Activated T-helper 1 cell treated with anti-CD3 and anti-CD28 coated beads, Interleukin-2, amount 50 U/mL, for 16 hours (primary cell): ENCODE results near the gene MICALL1.
A peak's percentile ranks its signal among the peaks of the same experiment; 100 is the strongest.

ENCODE experiments used
- DNase-seq, 2 donors: peaks; one replicate each; pipeline ENCODE4 v3.0.0-alpha.2; 2020; ENCODE audit warnings: low read depth in 1 of 2, low spot score in 1 of 2

The MICALL1 gene

DNA sequence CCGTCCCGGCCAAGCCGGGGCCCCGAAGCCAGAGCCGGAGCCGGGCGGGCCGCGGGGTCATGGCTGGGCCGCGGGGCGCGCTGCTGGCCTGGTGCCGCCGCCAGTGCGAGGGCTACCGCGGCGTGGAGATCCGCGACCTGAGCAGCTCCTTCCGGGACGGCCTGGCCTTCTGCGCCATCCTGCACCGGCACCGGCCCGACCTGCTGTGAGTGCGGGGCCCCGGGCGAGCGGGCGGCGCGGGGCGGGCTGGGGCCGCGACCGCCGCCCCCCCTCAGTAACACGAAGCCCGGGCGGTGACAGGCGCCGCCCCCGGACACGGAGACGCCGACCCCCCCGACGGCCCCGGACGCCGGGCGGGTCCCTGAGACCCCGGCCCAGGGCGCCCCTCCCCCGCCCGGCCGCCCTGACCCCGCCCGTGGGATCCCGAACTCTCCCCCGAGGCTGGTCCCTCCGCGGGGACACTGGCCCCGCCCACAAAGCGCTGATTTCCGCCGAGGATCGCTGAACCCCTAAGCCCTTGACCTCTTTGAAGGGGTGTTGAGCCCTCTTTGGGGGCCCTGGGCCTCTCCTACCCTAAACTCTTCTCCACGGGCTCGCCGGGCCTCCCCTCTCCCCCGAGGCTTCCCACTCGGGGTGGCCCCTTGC is 389 bp downstream of the MICALL1 start:
- DNase-seq = peak in 1 of 2 donors; percentile 23

DNA sequence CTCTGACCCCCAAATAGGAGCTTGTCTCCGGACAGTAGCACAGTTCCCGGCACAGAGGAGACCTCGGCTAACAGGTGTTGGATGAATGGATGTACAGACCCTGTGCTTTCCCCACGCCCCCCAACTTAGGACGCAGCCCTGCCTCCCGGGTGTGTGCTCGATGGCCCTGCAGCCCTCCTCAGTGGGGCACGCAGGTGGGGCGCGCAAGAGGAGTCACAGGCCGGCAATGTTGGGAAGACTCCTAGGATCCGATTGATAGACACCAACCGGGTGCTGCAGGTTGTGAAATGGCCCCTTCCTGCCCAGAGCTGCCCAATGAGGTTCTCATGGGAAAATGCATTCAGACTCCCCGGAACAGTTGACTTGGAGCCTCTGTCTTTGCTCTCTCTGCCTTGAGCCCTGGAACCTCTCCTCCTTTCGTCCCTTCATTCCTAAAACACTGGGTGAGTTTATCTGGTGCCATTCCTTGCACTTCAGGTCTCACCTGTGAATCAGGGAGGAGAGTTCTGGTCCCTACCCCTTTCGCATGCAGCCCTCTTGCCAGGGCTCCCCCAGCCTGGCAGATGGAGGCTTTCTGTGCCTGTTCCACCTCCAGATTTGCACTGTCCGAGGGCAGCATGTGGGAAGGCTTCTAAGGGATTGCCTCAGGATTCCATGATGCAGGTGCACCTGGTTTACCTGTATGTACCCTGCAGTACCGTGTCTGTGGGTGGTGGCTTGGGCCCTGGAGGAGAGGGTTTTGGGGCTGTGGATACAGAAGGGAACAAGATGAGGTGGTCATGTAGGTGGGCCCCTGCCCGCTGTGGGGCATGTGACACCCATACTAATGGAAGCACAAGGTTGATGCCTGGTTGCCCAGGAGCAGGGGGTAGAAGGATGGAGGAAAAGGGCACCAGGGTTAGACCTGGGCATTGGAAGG is 1.2 kb downstream of the MICALL1 start:
- no peak for DNase-seq

DNA sequence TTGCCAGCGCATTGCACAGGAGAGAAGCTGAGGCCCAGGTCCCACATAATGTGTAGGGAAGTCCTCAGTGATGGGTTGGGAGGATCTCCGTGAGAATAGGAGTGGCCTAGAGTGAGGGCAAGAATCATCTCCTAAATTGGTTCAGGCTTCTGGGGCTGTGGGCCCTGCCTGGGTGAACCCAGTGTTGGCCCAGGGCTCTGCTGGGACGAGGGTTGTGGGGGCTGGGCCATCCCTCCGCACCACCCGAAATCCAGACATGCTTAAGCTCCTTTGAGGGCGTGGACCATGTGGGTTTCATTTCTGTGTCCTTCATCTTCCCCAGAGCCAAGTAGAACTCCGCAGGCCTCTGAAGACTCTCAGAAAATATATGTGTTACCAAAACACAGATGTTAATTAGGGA is 3.7 kb downstream of the MICALL1 start:
- DNase-seq = no peak

DNA sequence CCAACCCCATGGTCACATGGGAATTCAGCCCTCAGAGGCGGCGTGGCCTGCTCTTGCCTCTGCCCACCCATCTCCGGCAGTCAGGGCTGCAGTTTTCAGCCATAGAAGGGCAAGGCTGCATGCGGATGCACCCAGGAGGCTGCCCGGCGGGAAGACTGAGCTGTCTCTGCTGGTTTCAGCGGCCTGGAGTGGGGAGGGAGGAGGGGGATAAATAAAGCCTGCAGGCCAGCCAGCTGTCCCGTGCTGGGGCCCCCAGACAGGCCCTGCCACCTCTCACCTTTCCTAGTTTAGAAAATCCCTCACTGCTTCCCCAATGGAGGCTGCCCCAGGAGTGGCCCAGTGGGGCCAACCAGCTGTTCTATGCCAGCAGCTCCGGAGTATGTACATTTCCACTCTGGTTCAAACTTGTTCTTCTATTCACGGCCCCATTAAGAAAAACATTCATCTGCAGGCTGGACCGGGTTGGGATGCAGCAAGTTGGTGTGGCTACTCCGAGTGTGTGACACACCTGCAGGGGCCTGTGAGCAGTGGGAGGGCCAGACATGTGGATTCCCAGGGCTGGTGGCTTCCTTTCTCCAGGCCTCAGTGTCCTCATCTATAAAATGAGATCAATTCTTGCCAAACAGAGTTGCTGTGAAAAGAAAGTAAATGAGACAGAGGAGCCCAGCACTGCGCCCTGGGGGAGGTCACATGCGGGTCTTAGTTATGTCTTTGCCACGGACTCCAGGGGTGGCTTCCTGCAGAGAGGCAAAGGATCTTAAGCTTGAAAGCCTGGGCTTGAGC is 5.0 kb downstream of the MICALL1 start:
- no peak for DNase-seq

DNA sequence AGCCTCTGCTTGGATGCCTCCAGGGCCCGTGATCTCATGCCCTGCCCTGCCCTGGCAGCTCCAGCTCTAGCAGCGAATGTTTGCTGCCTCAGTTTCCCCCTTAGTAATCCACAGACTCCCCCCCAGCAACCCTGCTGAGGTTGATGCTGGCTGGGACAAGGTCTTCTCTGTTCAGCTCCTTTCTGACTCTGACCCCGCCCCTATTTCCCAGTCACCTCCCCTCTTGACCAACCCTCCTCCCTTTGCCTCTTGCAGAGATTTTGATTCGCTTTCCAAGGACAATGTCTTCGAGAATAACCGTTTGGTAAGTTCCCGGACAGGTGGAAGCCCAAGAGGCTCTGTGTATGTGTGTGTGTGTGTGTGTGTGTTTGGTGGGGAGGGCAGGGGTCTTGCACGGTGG is 5.6 kb downstream of the MICALL1 start:
- no peak for DNase-seq

DNA sequence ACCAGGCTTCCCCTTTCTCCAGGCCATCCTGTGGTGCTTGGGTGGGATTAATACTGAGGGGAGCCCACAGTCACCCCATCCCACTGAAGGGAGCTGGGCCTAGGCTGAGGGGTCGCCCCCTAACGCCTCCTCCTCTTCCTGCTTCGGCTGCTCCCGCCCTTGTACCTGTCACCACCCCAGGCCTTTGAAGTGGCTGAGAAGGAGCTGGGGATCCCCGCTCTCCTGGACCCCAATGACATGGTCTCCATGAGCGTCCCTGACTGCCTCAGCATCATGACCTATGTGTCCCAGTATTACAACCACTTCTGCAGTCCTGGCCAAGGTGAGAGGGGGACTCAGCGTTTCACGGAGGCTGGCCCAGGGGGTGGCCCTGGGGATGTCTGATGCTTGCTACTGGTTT is 6.1 kb downstream of the MICALL1 start:
- no peak for DNase-seq

DNA sequence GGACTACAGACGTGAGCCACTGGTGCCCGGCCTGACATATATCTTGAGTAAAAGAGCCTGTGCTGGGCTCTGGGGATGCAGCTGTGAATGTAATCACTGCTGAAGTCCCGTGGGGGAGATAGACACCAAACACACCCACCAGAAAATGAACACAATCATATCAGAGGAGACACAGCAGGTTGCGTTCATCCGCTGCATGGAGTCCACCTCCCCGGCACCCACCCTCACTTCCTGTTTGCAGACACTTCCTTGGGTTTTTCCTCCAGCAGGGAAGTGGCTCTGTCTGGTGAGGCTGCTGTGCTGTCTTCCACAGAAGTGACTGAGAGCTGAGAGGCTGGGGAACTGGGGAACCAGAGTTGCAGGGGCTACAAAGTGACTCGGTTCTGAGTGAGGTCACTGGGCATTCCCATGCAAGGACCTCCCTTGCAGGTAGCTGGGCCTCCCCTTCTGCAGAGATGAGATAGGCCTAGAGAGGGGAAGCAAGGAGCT is 7.2 kb downstream of the MICALL1 start:
- no peak for DNase-seq

DNA sequence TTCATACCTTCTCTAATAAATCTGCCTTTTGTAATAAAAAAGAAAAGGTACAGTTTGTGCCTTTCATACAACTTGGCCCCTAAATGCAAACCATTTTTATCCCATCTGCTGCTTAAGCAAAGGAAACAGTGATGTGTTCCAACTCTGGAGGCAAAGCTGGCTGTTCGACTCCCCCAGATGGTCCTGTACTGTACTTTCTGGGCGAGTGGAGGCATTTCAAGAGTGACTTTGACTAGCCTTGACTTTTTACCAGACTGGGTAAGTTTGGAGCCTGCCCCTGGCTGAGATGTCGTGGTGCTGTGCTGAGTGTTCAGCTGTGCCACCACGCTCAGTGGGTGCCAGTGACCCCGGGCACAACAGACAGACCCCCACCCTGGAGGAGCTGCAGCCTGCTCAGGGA is 10.2 kb downstream of the MICALL1 start:
- DNase-seq = no peak

DNA sequence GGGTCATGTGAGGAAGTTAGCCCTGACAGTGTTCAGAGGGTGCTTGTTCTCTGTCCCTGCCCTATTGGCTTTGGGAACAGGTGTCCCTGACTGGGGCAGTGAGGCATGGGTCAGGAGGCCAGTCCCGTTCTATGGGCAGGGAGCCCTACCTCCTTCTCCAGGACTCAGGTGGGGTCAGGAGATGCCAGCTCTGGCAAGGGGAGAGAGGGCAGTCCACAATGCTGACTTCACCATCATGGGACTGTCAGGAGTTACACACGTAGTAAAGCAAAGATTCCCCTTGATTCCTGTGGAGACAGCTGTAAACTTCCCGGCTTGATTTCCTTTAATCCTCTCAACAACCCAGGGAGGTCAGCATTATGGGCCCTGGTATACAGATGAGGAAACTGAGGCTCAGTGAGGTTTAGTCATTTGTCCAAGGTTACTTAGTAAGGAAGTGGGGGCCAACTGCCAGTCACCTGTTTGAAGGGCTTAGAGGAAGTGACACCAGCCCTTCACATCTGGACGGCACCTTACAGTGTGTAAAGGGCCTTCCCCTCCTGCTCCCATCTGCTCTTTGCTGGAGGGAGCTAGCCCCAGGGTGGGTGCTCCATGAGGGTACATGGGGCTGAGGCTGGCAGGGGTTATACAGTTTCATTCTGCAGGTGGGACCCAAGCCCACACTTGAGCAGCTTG is 11.9 kb downstream of the MICALL1 start:
- no peak for DNase-seq

DNA sequence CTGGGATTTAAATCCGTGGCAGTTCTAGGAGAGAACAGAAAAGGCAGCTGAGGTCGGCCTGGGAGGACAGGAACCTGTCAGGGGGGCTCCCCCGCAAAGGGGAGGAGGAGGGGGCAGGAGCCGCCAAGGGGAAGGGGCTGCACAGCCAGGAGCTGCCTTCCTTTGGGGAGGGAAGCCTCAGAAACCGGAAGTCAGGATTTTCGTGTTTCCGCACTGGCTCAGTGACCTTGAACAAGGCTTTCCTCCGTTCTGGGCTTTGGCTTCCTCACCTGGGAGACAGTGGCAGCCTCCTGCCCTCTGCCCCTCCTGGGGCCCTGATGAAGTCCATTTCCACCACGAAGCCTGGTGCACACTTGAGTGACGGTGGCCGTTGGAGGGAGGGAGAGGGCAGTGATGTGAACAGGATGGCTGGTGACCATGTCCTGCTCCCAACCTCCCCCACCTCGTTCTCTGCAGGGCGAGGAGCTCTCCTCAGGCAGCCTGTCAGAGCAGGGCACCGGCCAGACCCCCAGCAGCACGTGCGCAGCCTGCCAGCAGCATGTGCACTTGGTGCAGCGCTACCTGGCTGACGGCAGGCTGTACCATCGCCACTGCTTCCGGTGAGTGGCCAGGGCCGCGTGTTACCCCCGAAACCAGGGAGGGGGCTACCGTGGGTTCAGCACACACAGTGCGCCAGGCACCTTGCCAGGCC is 12.6 kb downstream of the MICALL1 start:
- no peak for DNase-seq

DNA sequence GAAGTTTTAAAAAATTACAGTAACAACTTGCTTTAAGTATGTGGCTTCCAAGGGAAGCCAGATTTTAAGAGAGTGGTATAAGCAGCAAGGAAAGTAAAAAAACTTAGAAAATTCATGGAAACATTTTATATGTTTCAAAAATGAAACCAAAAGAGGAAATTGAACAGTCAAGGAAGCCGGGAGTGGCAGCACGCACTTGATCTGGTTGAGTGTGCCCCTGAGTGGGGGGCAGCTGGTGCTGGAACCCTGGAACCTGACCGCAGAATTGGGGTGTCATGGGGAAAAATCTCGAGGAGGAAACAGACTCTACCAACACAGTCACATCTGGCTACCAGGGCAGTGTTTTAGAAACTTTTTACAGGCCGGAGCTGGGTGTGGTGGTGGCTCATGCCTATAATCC is 14.0 kb downstream of the MICALL1 start:
- no peak for DNase-seq

DNA sequence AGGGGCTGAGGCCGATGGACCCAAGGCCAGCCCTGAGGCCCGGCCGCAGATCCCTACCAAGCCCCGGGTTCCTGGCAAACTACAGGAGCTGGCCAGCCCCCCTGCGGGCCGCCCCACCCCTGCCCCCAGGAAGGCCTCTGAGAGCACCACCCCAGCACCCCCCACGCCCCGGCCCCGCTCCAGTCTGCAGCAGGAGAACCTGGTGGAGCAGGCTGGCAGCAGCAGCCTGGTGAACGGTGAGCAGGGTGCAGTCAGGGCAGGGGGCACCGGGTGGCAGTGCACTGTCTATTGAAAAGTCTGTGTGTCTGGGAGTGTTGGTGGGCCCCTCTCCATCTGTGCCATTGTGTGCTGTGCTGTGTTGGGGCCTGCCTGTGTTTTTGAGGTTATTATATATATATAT is 16.1 kb downstream of the MICALL1 start:
- no peak for DNase-seq

DNA sequence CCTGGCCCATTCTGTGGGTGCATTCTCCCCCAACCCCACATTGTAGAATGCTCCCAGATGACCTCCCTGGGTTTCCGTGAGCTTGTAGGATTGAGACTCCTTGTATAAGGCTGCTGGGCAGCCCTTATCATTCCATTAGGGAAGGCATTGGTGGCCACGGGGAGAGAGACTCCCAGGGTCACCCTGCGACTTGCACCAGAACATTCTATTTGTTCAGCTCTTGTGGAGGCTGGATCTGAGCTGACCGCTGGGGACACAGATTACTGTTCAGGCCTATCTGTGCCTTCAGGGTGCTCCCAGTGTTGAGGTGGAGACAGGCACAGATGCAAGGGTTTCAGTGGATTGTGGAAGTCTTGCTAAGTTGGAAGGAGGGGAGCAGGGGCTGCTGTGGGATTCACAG is 17.8 kb downstream of the MICALL1 start:
- no peak for DNase-seq

DNA sequence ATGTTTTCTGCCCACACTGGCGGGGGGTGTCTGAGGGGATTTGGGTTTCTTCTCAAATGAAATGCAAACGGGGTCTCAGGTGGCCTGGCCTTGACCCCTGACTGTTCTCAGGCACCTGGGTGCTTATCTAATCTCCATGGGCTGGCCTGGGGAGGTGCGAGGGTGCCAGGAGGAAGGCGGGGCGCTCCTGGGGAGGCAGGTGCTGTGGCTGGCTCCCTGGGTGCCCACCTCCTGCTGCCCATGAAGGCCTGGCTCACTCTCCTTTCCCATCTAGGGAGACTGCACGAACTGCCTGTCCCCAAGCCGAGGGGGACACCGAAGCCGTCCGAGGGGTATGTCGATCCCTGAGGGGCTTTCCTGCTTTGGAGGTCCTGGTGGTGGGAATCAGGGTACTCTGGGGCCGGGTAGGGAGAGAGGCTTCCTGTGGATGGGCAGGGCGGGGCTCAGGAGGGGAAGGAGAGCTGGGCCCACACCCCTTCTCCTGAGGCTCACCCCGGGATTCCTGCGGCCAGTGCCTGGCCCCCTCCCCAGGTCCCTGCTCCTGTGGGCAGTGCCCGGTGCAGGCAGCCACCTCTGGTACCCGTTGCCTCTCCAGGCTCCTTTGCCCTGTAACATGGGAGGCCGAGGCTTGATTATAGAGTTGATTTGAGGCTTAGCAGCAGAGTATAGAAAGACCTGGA is 18.4 kb downstream of the MICALL1 start:
- no peak for DNase-seq

DNA sequence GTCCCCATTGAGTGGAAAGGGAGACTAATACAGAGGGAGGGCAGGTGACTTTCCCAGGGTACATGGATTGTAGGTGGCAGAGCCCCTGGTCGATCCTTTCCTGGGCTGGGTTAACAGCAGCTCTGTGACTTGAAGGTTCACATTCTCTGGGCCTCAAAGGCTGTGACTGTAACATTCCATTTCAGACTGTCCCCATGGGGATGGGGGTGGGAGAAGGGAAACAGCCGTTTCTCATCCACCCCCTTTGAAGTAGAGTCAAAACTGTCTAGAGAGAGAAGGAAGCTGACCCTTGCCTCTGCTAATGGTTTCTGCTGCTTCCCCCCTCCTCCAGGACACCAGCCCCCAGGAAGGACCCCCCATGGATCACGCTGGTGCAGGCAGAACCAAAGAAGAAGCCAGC is 19.2 kb downstream of the MICALL1 start:
- DNase-seq = no peak

DNA sequence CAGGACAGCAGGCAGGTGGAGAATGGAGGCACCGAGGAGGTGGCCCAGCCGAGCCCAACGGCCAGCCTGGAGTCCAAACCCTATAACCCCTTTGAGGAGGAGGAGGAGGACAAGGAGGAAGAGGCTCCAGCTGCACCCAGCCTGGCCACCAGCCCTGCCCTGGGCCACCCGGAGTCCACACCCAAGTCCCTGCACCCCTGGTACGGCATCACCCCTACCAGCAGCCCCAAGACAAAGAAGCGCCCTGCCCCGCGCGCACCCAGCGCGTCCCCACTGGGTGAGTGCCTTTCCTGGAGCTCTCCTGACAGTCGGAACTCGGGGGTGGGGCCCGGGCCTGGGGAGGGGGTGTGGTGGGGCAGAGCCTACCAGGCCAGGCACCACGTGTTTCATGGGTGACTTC is 19.7 kb downstream of the MICALL1 start:
- DNase-seq = no peak

DNA sequence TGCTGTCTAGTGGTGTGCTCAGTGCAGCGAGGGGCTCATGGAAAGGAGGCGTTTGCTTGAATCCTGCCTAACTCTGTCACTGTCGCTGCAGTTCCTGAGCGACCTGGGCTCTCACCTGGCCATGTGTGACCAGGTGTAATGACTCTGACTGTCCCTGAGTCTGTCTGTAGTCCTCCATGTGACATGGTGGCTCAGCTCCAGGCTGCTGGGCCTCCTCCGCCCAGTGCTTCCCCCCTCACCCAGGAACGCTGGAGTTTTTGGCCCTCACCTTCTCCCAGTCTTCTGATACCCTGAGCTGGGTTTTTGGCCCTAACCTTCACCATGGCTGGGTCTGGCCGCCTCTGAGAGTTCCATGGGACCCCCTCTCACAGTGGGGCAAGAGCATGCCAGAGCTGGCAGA is 20.3 kb downstream of the MICALL1 start:
- DNase-seq = no peak

DNA sequence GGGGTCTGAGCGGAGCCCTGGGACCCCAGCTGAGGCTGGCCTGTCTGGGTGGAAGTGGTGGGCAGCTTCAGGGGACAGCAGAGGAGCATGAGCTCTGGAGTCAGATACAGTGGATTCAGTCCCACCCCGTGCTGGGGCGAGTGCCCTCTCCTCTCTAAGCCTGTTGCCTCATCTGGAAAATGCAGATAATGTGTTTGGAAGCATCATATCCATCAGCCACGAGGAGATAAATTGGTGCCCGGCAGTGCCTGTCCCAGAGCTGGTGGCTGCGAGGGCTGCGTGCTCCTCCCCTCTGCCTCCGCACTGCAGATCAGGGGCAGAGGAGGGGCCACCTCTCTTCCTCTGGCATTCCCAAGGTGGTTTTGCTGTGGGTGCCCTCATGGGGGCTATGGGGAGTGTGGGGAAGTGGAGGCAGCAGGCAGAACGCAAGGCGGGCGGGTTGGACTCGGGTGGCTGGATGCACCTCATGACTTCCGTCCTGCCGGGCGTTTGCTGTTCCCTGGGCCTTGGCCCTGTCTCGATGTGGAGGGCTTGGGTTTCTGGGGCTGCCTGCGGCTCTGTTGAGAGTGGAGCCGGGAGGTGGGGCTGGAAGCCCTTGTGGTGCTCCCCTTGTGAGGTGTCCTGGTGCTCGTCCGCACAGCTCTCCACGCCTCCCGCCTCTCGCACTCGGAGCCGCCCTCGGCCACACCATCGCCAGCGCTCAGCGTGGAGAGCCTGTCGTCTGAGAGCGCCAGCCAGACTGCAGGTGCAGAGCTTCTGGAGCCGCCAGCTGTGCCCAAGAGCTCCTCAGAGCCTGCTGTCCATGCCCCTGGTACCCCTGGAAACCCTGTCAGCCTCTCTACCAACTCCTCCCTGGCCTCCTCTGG is 20.9 kb downstream of the MICALL1 start:
- DNase-seq = no peak

DNA sequence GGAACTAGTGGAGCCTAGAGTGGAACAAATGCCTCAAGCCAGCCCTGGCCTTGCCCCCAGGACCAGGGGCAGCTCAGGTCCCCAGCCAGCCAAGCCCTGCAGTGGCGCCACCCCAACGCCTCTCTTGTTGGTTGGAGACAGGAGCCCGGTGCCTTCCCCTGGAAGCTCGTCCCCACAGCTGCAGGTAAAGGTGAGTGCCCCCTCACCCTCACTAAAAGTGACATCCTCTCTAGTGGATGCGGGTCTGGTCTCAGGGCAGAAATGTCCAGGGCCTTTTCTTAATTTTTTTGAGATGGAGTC is 21.5 kb downstream of the MICALL1 start:
- DNase-seq = no peak
